Epithelial cell of proximal tubule (primary cell): Measurements from ENCODE around the gene TLCD5. TPM values are rescaled to one million over a fixed set of nuclear protein-coding genes. Genes with fewer than 3 reads are reported as not detected.

Experiments
- DNase-seq: peaks from one replicate; pipeline ENCODE4 v3.0.0-alpha.2; 2011; ENCODE audit warnings: low read depth
- H3K4me3 ChIP-seq: 2 replicates; pipeline ENCODE4 v1.5.1; 2011; ENCODE audit warnings: low read depth, mild to moderate bottlenecking, low read length
- total RNA-seq: library from RNA; depleted of rRNA; stranded (reverse); fragments of >200 nt; gene quantifications from 2 replicates; pipeline ENCODE4 v1.2.3, GENCODE V29; 2015
- TF ChIP-seq, protein P1 (sequence below): conservative IDR thresholded peaks from 2 replicates; pipeline ENCODE4 v1.5.1; 2012; ENCODE audit warnings: low read depth, mild to moderate bottlenecking, low read length

TLCD5 gene
- total RNA-seq, 1 donor from 2014 or later, result 23.1 TPM

DNA sequence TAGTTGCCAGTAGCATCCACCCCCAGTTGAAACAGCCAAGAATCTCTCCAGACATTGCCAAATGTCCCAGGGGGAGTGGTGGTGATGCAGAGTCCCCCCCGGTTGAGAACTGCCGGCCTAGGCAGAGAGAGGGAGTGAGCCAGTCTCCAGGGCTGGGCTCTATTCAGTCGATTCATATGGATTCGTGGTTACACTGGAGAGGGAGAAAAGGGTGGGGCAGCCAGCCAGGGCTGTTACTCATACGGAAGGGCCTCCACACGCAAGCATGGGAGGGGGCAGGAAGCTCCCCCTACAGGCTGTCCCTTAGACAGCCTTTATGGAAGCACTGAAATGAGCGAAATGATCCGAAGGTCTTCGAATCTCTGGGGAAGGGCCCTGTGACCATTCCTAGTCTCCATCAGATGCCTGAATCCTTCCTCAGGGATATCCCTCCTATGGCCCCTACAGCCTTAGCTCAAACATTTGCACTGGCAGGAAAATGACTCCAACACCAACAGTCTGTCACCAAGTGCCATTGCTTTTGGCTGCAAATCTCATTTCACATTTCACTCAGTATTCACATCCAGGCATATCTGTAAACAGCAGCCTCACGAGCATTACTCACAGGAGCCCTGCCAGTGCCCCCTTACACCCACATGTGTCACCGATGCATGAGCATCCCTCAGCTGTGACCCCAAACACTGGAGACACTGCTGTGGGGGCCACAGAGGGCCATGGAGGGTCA, 18.4 kb upstream of the TLCD5 start:
- TF ChIP-seq, protein P1, sequence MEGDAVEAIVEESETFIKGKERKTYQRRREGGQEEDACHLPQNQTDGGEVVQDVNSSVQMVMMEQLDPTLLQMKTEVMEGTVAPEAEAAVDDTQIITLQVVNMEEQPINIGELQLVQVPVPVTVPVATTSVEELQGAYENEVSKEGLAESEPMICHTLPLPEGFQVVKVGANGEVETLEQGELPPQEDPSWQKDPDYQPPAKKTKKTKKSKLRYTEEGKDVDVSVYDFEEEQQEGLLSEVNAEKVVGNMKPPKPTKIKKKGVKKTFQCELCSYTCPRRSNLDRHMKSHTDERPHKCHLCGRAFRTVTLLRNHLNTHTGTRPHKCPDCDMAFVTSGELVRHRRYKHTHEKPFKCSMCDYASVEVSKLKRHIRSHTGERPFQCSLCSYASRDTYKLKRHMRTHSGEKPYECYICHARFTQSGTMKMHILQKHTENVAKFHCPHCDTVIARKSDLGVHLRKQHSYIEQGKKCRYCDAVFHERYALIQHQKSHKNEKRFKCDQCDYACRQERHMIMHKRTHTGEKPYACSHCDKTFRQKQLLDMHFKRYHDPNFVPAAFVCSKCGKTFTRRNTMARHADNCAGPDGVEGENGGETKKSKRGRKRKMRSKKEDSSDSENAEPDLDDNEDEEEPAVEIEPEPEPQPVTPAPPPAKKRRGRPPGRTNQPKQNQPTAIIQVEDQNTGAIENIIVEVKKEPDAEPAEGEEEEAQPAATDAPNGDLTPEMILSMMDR, result peak; percentile 52
- no peak for DNase-seq
- no peak overlapping the region for H3K4me3 ChIP-seq

DNA sequence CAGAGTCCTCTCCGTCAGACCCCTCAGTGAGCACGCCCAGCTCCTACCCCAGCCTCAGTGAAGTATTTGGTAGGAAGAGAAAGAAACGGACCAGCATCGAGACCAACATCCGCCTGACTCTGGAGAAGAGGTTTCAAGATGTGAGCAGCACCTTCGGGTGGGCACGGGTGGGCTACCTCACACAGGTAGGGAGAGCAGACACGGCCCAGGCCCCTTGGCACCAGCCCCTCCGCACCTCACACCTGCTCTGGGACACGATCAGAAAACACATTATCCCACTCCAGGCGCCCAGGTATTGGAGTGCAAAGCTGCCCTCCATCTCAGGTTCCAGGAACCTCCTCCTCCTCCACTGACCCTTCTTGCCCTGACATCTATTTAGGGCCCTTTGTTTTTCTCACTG, 17.6 kb upstream of the TLCD5 start:
- DNase-seq, result no peak
- no peak overlapping the region for H3K4me3 ChIP-seq
- TF ChIP-seq, protein P1, result no peak

DNA sequence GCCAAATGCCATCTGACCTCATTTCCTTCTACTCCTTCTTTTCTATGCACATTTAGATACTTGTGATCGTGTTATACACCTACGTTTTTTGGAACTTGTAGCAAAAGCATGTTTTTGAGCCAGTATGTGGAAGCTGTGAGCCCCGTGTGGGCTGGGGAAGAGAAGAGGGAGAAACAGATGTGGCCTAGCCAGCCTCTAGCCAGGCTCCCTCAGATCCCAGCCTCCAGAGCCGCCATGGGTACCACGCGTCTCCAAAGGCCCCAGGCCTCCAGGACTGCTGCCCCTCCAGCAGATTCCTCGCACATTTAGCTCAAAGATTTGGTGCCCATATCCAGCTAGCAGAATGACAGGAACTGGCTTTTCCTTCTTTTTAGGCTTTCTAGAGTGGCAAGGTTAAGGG, 17.0 kb upstream of the TLCD5 start:
- TF ChIP-seq, protein P1, result no peak
- no peak for DNase-seq
- H3K4me3 ChIP-seq, result no peak overlapping the region

DNA sequence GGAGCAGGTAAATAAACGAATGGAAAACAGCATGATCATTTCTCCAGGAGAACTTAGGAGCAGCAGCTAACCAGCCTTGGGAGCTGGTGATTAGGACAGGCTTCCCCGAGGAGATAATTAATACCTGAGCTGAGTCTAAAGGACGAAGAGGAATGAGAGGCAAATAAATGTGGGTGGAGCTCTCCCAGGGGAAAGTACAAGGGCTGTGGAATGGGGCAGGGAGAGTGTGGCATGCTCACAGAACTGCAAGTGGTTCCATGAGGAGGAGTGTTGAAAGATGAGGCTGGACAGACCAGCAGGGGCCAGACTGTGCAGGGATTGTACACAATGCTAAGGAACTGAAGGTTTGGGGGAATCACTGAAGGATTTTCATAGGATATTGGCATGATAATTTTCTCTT, 14.2 kb upstream of the TLCD5 start:
- H3K4me3 ChIP-seq, result no peak overlapping the region
- no peak for DNase-seq
- TF ChIP-seq, protein P1, result no peak

DNA sequence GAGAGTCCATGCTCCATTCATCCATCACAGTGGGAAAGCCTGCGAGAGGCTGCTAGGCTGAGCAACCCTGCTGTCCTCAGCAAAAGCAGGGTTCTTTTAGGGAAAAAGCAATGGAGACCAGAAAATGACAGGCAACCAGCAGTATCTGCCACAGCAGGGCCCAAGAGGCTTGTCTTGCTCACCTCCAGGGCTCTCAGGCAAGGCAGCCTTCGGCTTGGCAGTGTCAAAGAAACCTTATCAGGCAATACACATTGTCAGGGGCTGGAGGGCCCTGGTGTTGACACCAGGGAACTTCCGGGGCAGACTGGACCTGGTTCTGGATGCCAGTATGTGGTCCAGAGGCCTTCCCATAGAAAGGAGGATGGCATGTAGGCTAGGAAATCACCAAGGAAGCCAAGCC, 10.2 kb upstream of the TLCD5 start:
- no peak overlapping the region for H3K4me3 ChIP-seq
- no peak for DNase-seq
- TF ChIP-seq, protein P1, result no peak

DNA sequence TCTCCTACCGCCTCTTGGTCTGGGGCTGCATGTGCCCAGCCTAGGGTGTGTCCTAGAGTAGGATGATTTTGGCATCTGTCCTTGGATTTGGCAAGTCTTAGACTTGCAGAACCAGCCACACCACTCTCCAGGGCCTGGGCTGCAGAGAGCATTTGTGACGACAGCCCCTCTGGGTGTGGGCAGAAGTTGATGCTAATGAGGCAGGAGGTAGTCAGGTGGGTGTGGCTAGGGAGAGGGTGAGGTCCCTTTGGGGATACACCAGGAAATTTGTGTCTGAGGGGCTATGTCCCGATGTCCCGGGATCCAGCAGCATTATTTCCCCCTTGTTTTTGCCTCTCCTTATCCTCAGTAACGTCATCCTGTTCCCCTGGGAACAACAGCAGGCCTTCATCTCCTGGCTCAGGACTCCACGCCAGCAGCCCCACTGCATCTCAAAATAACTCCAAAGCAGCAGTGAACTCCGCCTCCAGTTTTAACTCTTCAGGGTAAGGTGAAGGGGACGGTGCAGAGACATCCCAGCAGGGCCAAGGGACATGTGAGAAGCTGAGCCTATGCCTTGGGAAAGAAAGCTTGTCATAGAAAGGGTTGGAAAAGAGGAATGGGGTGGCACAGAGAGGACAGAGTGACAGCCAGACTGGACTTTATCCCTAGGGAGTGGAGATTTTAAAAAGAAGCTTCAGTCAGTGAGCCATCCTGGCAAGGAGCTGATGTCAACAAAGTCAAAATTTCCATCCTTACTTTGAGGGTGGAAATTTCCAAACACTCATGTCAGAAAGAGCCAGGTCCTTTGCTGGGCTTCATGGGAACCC, 8.0 kb upstream of the TLCD5 start:
- TF ChIP-seq, protein P1, result no peak
- no peak overlapping the region for H3K4me3 ChIP-seq
- no peak for DNase-seq
